Measurements from ENCODE around the gene MMAB. TPM values are rescaled to one million over a fixed set of nuclear protein-coding genes. Genes with fewer than 3 reads are reported as not detected.
A peak's percentile ranks its signal among the peaks of the same experiment; 100 is the strongest.
"Not testable (repeated sequence)": the region's sequence is repeated elsewhere in the genome, so short reads cannot be mapped to it uniquely, and the experiment has no call there.

The MMAB gene
- polyA plus RNA-seq, 3 donors from 2014 or later, result 25.6 to 61.6 (median 59.0) TPM

DNA sequence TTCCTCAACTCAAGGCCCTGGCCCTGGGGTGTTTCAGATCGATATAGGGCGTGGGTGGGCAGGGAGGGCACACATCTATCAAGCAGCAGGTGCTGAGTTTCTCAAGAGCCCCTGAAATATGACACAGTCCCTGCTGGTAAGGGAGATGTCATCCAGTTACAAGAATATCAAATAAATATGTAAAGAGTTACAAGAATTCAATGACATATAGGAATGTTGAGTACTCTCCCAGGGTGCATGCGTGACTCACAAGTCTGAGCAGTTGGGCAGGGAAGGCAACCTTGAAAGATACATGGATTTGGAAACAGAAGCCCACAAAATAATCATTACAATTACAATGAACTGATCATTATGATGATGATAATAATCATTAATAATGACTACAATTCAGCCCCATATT is 35.5 kb upstream of the MMAB start:
- peaks cover 1 to 9% (median 3%) of the 10 kb centered on the region in 3 donors for H3K27me3 Mint-ChIP-seq (ENCODE audit: low read depth in 3 of 3)
- H3K9me3 Mint-ChIP-seq, result no peaks in the 10 kb centered on the region
- no peak overlapping the region for H3K4me3 Mint-ChIP-seq
- DNase-seq, result no peak
- no peak overlapping the region for H3K27ac Mint-ChIP-seq
- peaks cover 2 to 7% of the 10 kb centered on the region in 2 donors for H3K4me1 Mint-ChIP-seq
- no peaks in the 10 kb centered on the region for H3K36me3 Mint-ChIP-seq

DNA sequence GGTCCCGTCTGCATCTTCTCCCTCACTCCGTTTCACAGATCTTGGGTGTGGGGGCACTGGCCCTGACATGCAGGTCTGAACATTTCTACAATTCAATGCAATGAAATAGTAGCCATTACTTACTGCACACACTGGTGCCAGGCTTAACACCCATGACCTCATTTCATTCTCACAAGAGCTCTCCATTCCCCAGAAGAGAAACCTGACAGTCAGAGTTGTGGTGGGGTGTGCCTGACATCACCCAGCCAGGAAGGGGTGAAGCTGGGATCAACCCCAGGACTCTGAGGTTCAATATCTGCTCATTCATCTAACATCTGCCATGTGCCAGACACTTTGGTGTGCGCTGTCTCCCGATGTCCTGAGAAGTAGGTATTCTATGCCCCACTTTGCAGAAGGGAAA is 35.0 kb upstream of the MMAB start:
- H3K9me3 Mint-ChIP-seq, result no peaks in the 10 kb centered on the region
- DNase-seq, result no peak
- H3K27me3 Mint-ChIP-seq (ENCODE audit: low read depth in 3 of 3), result peaks cover 0 to 8% (median 1%) of the 10 kb centered on the region in 3 donors
- H3K27ac Mint-ChIP-seq, result peak overlapping the region in 1 of 6 donors; percentile 40
- no peaks in the 10 kb centered on the region for H3K36me3 Mint-ChIP-seq
- no peak overlapping the region for H3K4me3 Mint-ChIP-seq
- peaks cover 4 to 10% of the 10 kb centered on the region in 2 donors for H3K4me1 Mint-ChIP-seq

DNA sequence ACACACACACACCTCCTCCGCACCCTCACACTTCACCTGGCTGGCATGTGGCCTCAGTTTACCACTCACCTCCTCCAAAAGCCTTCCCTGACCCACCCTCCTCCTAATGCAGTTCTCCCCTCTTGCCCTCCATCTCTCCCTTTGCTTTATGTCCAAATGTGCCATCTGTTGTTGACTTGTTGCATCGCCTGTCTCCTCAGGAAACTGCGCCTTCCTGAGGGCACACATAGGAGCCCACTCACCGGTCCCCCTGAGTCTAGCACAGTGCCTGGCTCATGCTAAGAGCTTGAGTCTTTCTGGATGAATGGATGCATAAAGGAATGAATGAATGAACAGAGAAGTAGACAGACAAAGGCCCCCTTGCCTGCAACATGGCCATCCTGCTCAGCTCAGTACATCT is 34.3 kb upstream of the MMAB start:
- no peak overlapping the region for H3K27ac Mint-ChIP-seq
- H3K36me3 Mint-ChIP-seq, result no peaks in the 10 kb centered on the region
- no peaks in the 10 kb centered on the region for H3K9me3 Mint-ChIP-seq
- no peak for DNase-seq
- peaks cover 4 to 10% of the 10 kb centered on the region in 2 donors for H3K4me1 Mint-ChIP-seq
- H3K4me3 Mint-ChIP-seq, result no peak overlapping the region
- peaks cover 0 to 4% (median 1%) of the 10 kb centered on the region in 3 donors for H3K27me3 Mint-ChIP-seq (ENCODE audit: low read depth in 3 of 3)

DNA sequence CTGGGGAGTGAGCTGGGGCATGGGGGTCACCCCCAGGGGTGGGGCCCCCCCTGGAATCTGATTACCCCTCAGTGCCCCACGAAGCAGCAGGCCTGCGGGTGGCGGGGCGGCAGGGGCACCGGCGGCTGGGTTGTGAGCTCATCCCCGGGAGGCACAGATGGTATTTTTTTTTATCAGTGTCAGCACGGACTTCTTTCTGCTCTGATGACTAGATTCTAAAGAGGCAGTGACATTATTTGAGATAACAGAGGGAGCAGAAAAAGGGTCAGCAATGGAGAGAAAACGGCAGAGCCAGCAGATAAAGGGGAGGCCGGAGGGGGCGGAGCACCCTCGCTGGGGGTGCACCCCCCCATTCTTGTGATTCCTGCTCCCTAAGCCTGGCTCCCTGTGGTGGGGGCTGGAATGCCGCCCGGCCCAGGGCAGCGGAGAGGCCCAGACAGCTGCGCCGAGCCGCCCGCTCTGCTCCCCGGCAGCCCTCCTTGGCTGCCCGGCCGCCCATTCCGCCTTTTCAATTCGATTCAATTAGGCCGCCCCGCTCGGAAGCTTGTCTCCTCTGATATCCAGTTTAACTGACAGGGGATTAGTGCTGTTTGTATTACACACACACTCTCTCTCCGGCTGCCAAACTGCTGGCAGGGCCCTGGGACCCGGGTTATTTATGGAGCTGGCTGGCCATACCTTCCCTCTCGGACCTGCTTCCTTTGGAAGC is 33.2 kb upstream of the MMAB start:
- H3K9me3 Mint-ChIP-seq, result no peaks in the 10 kb centered on the region
- H3K4me1 Mint-ChIP-seq, result peaks cover 4 to 10% of the 10 kb centered on the region in 2 donors
- no peak overlapping the region for H3K27ac Mint-ChIP-seq
- DNase-seq, result no peak
- H3K36me3 Mint-ChIP-seq, result no peaks in the 10 kb centered on the region
- H3K4me3 Mint-ChIP-seq, result no peak overlapping the region
- H3K27me3 Mint-ChIP-seq (ENCODE audit: low read depth in 3 of 3), result peaks cover 0 to 4% (median 1%) of the 10 kb centered on the region in 3 donors

DNA sequence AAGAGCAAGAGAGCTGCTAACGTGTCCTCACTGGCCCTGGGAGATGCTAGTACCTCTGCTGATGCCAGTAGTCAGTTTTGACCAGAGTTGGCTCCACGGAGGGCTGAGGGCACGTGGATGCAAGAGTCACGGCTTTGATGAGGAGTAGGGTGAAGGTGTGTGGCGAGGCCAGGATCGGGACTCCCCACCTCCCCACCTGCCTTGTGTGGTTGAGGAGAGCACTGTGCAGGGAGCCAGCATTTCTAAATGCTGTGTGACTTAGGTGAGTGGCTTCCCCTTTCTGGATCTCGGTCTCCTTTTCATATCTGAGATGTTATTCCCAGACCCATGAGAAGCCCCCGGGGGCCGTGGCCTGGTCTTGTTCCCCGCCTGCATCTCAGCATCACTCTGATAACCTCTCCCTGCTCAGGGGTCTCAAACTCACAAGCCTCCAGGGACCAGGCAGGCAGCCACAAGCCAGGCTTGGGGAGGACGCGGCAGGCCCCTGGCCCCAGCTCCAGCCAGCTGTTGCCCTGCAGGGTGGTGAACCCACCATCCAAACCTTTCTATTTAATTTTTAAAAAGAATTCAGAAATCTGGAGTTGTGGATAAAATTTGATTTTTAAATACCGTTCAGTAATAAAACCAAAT is 32.4 kb upstream of the MMAB start:
- Mint-ChIP-seq H3K27me3 (ENCODE audit: low read depth in 3 of 3) (peaks cover 0 to 4% (median 1%) of the 10 kb centered on the region in 3 donors), H3K9me3 (no peaks in the 10 kb centered on the region), H3K27ac (no peak overlapping the region), H3K4me3 (no peak overlapping the region), H3K36me3 (no peaks in the 10 kb centered on the region), H3K4me1 (peaks cover 4 to 10% of the 10 kb centered on the region in 2 donors)
- no peak for DNase-seq

DNA sequence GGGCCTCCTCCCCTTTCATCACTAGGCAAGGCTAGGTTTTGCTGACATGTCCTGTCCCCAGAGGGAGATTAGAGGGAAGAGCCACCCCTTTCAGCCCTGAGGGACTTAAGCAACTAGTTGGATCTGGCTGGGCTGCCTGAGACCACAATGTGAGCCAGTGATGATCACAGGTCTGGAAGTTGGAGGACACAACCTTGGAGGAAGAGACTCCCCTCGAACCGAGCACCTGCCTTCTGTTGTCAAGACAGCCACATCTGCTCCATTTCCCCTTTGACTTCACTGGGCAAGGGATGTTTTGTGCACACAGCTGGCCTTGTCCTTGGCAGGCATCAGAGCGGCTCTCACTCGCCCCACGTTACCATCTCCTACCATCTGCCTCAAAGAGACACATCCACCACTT is 31.7 kb upstream of the MMAB start:
- DNase-seq, result no peak
- no peak overlapping the region for H3K4me3 Mint-ChIP-seq
- H3K4me1 Mint-ChIP-seq, result peaks cover 4 to 10% of the 10 kb centered on the region in 2 donors
- no peaks in the 10 kb centered on the region for H3K36me3 Mint-ChIP-seq
- peaks cover 0 to 4% (median 1%) of the 10 kb centered on the region in 3 donors for H3K27me3 Mint-ChIP-seq (ENCODE audit: low read depth in 3 of 3)
- H3K27ac Mint-ChIP-seq, result no peak overlapping the region
- H3K9me3 Mint-ChIP-seq, result no peaks in the 10 kb centered on the region

DNA sequence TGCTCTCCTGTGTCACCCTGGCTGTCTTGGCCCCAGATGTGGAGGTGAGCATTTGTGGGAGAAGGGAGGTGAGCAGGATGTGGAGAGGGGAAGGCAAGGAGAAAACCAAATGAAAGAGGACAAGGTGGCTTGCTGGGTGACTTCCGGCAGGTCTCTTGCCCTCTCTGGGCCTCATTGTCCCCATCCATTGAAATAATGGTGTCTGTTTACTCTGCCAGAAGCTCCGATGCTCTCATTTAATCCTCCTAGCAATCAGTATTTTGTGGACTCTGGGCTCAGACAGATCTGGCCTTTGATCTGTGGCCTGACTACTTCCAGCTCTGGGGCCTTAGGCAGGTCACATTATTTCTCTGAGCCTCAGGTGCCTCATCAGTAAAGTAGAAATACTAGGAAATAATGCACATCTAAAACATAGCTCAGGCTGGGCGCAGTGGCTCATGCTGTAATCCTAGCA is 30.9 kb upstream of the MMAB start:
- Mint-ChIP-seq H3K4me1 (peaks cover 4 to 10% of the 10 kb centered on the region in 2 donors), H3K27ac (peak overlapping the region in 1 of 6 donors; percentile 63), H3K36me3 (no peaks in the 10 kb centered on the region), H3K27me3 (ENCODE audit: low read depth in 3 of 3) (peaks cover 0 to 4% (median 1%) of the 10 kb centered on the region in 3 donors), H3K9me3 (no peaks in the 10 kb centered on the region), H3K4me3 (peak overlapping the region in 1 of 5 donors; percentile 45)
- no peak for DNase-seq

DNA sequence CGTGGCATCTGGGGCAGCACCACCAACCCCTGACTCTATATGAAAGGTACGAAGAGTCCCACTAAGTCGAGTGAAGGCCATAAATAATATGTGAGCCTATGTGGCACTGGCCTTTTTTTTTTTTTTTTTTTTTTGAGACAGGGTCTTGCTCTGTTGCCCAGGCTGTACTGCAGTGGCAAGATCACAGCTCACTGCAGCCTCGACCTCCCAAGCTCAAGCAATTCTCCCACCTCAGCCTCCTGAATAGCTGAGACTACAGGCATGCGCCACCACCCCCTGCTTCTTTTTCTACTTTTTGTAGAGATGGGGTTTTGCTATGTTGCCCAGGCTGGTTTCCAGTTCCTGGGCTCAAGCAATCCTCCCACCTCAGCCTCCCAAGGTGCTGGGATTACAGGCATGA is 28.8 kb upstream of the MMAB start:
- H3K36me3 Mint-ChIP-seq; H3K4me3 Mint-ChIP-seq; H3K27me3 Mint-ChIP-seq (ENCODE audit: low read depth in 3 of 3); H3K9me3 Mint-ChIP-seq; DNase-seq; H3K27ac Mint-ChIP-seq: not testable (repeated sequence)
- H3K4me1 Mint-ChIP-seq, result peaks cover 10 to 18% of the 10 kb centered on the region in 2 donors

DNA sequence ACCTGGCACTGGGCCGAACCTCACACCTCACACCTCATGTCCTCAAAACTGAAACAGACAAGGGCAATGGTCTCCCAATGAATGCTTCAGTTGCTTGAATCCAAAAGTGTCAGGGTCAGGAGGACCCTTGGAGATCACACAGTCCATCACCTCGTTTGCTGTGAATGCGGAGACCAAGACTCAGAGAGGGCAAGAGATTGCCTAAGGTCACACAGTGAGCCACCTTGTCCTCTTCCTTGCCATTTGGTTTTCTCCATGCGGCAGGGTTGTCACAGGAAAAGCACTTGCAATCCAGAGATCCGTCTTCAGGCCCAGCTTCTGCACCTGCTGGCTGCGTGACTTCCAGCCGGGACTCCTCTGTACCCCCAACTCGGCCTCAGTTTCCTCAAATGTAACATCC is 28.3 kb upstream of the MMAB start:
- peaks cover 0 to 4% (median 2%) of the 10 kb centered on the region in 3 donors for H3K27me3 Mint-ChIP-seq (ENCODE audit: low read depth in 3 of 3)
- DNase-seq, result no peak
- no peak overlapping the region for H3K4me3 Mint-ChIP-seq
- no peaks in the 10 kb centered on the region for H3K36me3 Mint-ChIP-seq
- no peak overlapping the region for H3K27ac Mint-ChIP-seq
- H3K4me1 Mint-ChIP-seq, result peaks cover 10 to 18% of the 10 kb centered on the region in 2 donors
- no peaks in the 10 kb centered on the region for H3K9me3 Mint-ChIP-seq

DNA sequence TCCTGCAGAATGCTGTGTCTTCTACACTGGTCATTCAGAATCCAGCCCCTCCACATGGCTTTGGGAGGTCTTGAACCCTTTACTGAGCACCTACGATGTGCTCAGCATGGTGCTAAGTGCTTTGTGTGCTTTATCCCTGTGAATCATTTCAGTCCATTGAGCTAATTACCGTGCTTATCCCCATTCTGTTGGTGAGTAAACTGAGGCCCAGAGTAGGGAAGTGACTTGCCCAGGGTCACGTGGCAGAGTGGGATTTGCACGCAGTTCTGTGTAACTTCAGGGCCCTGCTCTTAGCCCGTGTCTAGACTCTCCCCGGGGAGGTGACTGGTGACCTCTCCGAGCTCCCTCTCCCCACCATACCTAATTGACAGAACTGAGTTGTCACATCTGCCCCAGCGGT is 27.7 kb upstream of the MMAB start:
- peaks cover 10 to 18% of the 10 kb centered on the region in 2 donors for H3K4me1 Mint-ChIP-seq
- H3K36me3 Mint-ChIP-seq, result no peaks in the 10 kb centered on the region
- no peak overlapping the region for H3K27ac Mint-ChIP-seq
- no peaks in the 10 kb centered on the region for H3K9me3 Mint-ChIP-seq
- DNase-seq, result no peak
- no peak overlapping the region for H3K4me3 Mint-ChIP-seq
- H3K27me3 Mint-ChIP-seq (ENCODE audit: low read depth in 3 of 3), result peaks cover 0 to 2% (median 2%) of the 10 kb centered on the region in 3 donors

DNA sequence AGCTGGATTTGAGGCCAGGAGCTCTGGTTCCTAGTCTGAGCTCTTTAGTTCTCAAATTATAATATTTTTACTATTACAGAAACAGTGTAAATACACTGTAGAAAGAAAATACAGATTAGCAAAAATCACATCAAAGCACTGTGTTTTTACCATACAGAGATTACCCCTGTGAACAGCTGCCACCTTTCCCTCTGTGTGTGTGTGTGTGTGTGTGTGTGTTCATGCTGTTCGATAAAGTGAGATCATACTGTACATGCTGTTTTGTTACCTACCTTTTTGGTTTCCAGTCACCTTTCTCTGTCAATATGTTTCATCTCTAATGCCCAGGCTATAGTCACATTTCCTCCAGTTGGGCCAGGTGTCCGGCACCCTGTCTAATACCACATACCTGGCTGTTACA is 27.2 kb upstream of the MMAB start:
- Mint-ChIP-seq H3K4me3 (no peak overlapping the region), H3K9me3 (no peaks in the 10 kb centered on the region), H3K4me1 (peaks cover 11 to 23% of the 10 kb centered on the region in 2 donors), H3K27me3 (ENCODE audit: low read depth in 3 of 3) (peaks cover 0 to 2% (median under 1%) of the 10 kb centered on the region in 3 donors), H3K36me3 (no peaks in the 10 kb centered on the region), H3K27ac (no peak overlapping the region)
- no peak for DNase-seq

DNA sequence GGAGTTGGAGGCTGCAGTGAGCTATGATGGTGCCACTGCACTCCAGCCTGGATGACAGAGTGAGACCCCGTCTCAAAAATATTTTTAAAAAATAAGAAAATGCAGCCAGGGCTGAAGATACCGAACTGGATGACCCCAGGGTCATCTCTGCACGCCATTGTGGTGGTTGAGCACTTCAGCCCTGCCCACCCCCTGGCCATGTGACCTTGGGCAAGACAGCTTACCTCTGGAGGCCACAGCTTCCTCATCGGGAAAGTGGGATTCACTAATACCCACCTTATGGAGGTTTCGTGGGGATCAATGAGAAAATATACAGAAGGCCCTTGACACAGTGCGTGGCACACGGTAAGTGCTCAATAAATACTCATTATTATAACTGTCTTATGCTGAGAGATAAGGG is 25.8 kb upstream of the MMAB start:
- Mint-ChIP-seq H3K9me3 (no peaks in the 10 kb centered on the region), H3K27me3 (ENCODE audit: low read depth in 3 of 3) (peaks cover 0 to 2% (median 0%) of the 10 kb centered on the region in 3 donors), H3K4me3 (no peak overlapping the region), H3K4me1 (peaks cover 15 to 31% of the 10 kb centered on the region in 2 donors), H3K36me3 (peaks cover 0 to 2% (median 0%) of the 10 kb centered on the region in 3 donors), H3K27ac (no peak overlapping the region)
- DNase-seq, result no peak

DNA sequence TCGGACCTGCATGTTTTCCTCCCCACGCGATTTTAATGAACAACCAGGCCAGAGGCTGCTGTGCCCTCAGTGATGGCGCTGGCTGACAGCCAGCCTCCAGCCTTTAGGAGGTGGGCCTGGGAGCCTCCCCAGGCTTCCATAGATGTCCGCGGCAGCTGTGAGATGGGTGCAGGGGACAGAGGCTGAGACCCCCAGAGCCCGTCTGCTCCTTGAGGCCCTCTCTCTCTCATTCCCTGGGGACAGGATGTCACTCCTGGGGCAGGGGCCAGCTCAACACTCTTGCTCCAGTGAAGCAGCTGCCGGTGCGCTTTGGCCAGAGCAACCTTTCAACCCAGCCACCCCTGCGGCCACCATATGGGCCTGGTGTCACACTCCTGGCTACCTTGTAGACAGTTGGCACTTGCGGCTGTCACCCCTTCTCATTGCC is 25.1 kb upstream of the MMAB start:
- no peak overlapping the region for H3K27ac Mint-ChIP-seq
- DNase-seq, result no peak
- H3K36me3 Mint-ChIP-seq, result peaks cover 0 to 8% (median 0%) of the 10 kb centered on the region in 3 donors
- H3K9me3 Mint-ChIP-seq, result no peaks in the 10 kb centered on the region
- no peak overlapping the region for H3K4me3 Mint-ChIP-seq
- H3K4me1 Mint-ChIP-seq, result peaks cover 10 to 25% of the 10 kb centered on the region in 2 donors
- H3K27me3 Mint-ChIP-seq (ENCODE audit: low read depth in 3 of 3), result peaks cover 0 to 2% (median 0%) of the 10 kb centered on the region in 3 donors

DNA sequence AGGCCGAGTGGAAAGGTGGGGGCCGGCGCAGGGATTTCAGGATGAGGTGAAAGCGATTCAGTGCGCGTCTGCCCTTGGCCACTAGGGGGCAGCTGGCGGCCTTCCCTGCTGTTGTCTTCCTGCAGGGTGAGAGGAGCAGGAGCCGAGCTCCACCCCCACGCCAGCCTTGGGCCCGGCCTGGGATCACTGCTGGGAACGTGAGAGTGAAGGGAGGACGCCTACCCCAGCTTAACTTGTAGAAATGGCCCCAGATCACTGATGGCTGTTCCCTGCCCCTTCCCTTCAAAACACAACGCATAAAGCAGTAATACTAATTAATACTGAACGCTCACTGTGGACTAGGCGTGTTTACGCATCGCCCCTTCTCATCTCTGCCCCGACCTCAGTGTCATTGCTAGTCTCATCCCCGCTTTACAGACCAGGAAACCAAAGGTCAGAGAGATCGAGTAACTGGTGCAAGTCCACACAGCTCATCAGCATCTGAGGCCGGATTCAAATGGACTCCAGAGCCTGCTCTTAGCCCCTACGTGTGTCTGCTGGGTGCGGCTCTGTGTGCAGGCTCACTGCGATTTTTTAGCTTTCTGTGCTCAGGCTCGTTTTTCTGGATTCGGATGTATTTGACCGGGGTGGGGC is 24.6 kb upstream of the MMAB start:
- peaks cover 0 to 2% (median 0%) of the 10 kb centered on the region in 3 donors for H3K27me3 Mint-ChIP-seq (ENCODE audit: low read depth in 3 of 3)
- no peaks in the 10 kb centered on the region for H3K9me3 Mint-ChIP-seq
- peaks cover 0 to 10% (median 0%) of the 10 kb centered on the region in 3 donors for H3K36me3 Mint-ChIP-seq
- H3K27ac Mint-ChIP-seq, result peak overlapping the region in 1 of 6 donors; percentile 77
- peak overlapping the region in 1 of 5 donors; percentile 48 for H3K4me3 Mint-ChIP-seq
- DNase-seq, result peak; percentile 43 to 52 (median 48)
- peaks cover 10 to 25% of the 10 kb centered on the region in 2 donors for H3K4me1 Mint-ChIP-seq

Data from immature natural killer cell (primary cell).